ENCODE measurements around the gene VRTN. TPM values are rescaled to one million over a fixed set of nuclear protein-coding genes. Genes with fewer than 3 reads are reported as not detected.

The VRTN gene
- total and polyA plus RNA-seq, 2 of the 13 experiments (the other 11 are each of a cell fraction or from before 2014, with no cell fraction given) = not detected

DNA sequence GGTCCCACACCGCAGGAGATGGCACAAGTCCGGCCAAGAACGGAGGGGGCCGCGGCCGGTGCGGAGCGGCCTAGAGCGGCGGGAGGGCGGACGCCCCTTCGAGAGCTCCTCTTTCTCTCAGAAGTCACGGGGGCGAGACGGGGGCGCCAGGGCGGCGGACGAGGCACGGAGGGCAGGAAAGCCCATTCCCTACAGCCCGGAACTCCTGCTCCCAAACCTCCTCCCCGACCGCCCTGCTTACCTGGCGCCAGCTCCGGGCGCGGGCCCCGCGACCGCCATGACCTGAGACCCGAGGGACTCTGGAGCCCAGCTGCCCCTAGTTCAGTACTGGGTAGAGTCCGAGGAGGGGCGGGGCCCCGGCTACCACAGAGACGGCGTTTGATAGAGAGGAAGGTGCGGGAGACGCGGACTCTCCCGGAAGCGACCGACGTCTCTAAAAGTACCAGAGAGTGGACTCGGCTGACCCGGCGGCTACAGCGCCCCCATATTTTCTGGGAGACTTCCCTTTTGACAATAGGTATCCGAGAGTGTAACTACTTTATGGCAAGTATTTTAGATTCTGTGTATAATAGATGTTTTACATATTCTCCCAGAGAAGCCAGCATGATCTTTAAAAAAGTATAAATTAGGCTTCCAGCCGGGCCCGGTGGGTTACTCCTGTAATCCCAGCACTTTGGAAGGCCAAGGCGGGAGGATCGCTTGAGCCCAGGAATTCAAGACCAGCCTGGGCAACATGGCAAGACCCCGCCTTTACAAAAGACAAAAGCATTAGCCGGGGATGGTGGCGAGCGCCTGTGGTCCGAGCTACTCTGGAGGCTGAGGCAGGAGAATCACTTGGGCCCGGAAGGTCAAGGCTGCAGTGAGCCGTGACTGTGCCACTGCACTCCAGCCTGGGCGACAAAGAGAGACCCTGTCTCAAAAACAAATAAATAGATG, 45.4 kb upstream of the VRTN start, which contains the start of gene ABCD4 (continued):
- TF ChIP-seq, protein P1, sequence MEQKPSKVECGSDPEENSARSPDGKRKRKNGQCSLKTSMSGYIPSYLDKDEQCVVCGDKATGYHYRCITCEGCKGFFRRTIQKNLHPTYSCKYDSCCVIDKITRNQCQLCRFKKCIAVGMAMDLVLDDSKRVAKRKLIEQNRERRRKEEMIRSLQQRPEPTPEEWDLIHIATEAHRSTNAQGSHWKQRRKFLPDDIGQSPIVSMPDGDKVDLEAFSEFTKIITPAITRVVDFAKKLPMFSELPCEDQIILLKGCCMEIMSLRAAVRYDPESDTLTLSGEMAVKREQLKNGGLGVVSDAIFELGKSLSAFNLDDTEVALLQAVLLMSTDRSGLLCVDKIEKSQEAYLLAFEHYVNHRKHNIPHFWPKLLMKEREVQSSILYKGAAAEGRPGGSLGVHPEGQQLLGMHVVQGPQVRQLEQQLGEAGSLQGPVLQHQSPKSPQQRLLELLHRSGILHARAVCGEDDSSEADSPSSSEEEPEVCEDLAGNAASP (CRISPR knock-in tag; IDR thresholded peaks at IDR 0.05; ENCODE audit: borderline replicate concordance) = peak; percentile 55; the same call in 1 of the 2 replicates
- TF ChIP-seq ZNF546 (CRISPR knock-in tag; conservative IDR thresholded peaks at IDR 0.05) (no peak), REPIN1 (CRISPR knock-in tag; IDR thresholded peaks at IDR 0.05; ENCODE audit: borderline replicate concordance, low read depth) (no peak; the same call in 1 of the 2 replicates), NR3C1 (CRISPR knock-in tag; IDR thresholded peaks at IDR 0.05) (no peak), IRX3 (CRISPR knock-in tag; IDR thresholded peaks at IDR 0.05; ENCODE audit: borderline replicate concordance, low read depth) (peak; percentile 45; the same call in 1 of the 2 replicates), ZC3H4 (CRISPR knock-in tag; IDR thresholded peaks at IDR 0.05; ENCODE audit: borderline replicate concordance) (no peak), ZNF350 (CRISPR knock-in tag; IDR thresholded peaks at IDR 0.05; ENCODE audit: borderline replicate concordance, low read depth) (peak; percentile 95), ZNF788 (CRISPR knock-in tag; IDR thresholded peaks at IDR 0.05; ENCODE audit: borderline replicate concordance) (peak; percentile 72; the same call in 1 of the 2 replicates), JDP2 (CRISPR knock-in tag; IDR thresholded peaks at IDR 0.05; ENCODE audit: borderline replicate concordance) (no peak), SP140L (CRISPR knock-in tag; IDR thresholded peaks at IDR 0.05; ENCODE audit: borderline replicate concordance) (no peak)
- TF ChIP-seq, protein P2, sequence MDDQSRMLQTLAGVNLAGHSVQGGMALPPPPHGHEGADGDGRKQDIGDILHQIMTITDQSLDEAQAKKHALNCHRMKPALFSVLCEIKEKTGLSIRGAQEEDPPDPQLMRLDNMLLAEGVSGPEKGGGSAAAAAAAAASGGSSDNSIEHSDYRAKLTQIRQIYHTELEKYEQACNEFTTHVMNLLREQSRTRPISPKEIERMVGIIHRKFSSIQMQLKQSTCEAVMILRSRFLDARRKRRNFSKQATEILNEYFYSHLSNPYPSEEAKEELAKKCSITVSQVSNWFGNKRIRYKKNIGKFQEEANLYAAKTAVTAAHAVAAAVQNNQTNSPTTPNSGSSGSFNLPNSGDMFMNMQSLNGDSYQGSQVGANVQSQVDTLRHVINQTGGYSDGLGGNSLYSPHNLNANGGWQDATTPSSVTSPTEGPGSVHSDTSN (CRISPR knock-in tag; IDR thresholded peaks at IDR 0.05; ENCODE audit: borderline replicate concordance) = no peak
- TF ChIP-seq, protein P3, sequence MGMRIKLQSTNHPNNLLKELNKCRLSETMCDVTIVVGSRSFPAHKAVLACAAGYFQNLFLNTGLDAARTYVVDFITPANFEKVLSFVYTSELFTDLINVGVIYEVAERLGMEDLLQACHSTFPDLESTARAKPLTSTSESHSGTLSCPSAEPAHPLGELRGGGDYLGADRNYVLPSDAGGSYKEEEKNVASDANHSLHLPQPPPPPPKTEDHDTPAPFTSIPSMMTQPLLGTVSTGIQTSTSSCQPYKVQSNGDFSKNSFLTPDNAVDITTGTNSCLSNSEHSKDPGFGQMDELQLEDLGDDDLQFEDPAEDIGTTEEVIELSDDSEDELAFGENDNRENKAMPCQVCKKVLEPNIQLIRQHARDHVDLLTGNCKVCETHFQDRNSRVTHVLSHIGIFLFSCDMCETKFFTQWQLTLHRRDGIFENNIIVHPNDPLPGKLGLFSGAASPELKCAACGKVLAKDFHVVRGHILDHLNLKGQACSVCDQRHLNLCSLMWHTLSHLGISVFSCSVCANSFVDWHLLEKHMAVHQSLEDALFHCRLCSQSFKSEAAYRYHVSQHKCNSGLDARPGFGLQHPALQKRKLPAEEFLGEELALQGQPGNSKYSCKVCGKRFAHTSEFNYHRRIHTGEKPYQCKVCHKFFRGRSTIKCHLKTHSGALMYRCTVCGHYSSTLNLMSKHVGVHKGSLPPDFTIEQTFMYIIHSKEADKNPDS (CRISPR knock-in tag; IDR thresholded peaks at IDR 0.05) = no peak
- TF ChIP-seq, protein P4, sequence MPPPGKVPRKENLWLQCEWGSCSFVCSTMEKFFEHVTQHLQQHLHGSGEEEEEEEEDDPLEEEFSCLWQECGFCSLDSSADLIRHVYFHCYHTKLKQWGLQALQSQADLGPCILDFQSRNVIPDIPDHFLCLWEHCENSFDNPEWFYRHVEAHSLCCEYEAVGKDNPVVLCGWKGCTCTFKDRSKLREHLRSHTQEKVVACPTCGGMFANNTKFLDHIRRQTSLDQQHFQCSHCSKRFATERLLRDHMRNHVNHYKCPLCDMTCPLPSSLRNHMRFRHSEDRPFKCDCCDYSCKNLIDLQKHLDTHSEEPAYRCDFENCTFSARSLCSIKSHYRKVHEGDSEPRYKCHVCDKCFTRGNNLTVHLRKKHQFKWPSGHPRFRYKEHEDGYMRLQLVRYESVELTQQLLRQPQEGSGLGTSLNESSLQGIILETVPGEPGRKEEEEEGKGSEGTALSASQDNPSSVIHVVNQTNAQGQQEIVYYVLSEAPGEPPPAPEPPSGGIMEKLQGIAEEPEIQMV (CRISPR knock-in tag; IDR thresholded peaks at IDR 0.05; ENCODE audit: low read depth) = peak; percentile 21; the same call in 1 of the 2 replicates
- TF ChIP-seq, protein P5, sequence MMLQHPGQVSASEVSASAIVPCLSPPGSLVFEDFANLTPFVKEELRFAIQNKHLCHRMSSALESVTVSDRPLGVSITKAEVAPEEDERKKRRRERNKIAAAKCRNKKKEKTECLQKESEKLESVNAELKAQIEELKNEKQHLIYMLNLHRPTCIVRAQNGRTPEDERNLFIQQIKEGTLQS (CRISPR knock-in tag; IDR thresholded peaks at IDR 0.05) = 0 out of 2 replicates have a peak, but pooled peaks have one; percentile 24
- TF ChIP-seq, protein P6, sequence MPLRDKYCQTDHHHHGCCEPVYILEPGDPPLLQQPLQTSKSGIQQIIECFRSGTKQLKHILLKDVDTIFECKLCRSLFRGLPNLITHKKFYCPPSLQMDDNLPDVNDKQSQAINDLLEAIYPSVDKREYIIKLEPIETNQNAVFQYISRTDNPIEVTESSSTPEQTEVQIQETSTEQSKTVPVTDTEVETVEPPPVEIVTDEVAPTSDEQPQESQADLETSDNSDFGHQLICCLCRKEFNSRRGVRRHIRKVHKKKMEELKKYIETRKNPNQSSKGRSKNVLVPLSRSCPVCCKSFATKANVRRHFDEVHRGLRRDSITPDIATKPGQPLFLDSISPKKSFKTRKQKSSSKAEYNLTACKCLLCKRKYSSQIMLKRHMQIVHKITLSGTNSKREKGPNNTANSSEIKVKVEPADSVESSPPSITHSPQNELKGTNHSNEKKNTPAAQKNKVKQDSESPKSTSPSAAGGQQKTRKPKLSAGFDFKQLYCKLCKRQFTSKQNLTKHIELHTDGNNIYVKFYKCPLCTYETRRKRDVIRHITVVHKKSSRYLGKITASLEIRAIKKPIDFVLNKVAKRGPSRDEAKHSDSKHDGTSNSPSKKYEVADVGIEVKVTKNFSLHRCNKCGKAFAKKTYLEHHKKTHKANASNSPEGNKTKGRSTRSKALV (CRISPR knock-in tag; IDR thresholded peaks at IDR 0.05) = no peak
- TF ChIP-seq, protein P7, sequence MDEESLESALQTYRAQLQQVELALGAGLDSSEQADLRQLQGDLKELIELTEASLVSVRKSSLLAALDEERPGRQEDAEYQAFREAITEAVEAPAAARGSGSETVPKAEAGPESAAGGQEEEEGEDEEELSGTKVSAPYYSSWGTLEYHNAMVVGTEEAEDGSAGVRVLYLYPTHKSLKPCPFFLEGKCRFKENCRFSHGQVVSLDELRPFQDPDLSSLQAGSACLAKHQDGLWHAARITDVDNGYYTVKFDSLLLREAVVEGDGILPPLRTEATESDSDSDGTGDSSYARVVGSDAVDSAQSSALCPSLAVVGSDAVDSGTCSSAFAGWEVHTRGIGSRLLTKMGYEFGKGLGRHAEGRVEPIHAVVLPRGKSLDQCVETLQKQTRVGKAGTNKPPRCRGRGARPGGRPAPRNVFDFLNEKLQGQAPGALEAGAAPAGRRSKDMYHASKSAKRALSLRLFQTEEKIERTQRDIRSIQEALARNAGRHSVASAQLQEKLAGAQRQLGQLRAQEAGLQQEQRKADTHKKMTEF (CRISPR knock-in tag; IDR thresholded peaks at IDR 0.05) = peak; percentile 94

Measured in HepG2 (cell line).